NT2/D1 (cell line): ENCODE results near the gene TLE1.

ENCODE experiments used
- SUZ12 ChIP-seq: IDR thresholded peaks from 2 replicates; pipeline ENCODE4 v1.6.1; 2011; ENCODE audit not compliant: insufficient read length, insufficient read depth; ENCODE audit errors: extremely low read depth
- YY1 ChIP-seq: IDR thresholded peaks from 2 replicates; pipeline ENCODE4 v1.6.1; 2011; ENCODE audit not compliant: insufficient read length, insufficient read depth
- ZNF274 ChIP-seq: IDR thresholded peaks from 2 replicates; pipeline ENCODE4 v1.6.1; 2011; ENCODE audit warnings: mild to moderate bottlenecking, low read depth, low read length

GRCh38 chr9:81737871-81738507 is 48.6 kb upstream of the TLE1 start:
- no peak for TF ChIP-seq ZNF274
- no peak for TF ChIP-seq YY1
- no peak for TF ChIP-seq SUZ12
